Astrocyte (in vitro differentiated cells and primary cell): ENCODE measurements around the gene PLXDC1.

Experiments used
- EZH2 ChIP-seq: IDR thresholded peaks from 2 replicates; pipeline ENCODE4 v1.6.1; 2012; ENCODE audit warnings: mild to moderate bottlenecking, low read length, inconsistent platforms; ENCODE audit not compliant: insufficient read depth
- TF ChIP-seq, protein P1 (sequence below): IDR thresholded peaks from 2 replicates; pipeline ENCODE4 v1.5.1; 2011; ENCODE audit warnings: low read depth, mild to moderate bottlenecking, inconsistent platforms, low read length, moderate library complexity; ENCODE audit not compliant: insufficient read depth

DNA sequence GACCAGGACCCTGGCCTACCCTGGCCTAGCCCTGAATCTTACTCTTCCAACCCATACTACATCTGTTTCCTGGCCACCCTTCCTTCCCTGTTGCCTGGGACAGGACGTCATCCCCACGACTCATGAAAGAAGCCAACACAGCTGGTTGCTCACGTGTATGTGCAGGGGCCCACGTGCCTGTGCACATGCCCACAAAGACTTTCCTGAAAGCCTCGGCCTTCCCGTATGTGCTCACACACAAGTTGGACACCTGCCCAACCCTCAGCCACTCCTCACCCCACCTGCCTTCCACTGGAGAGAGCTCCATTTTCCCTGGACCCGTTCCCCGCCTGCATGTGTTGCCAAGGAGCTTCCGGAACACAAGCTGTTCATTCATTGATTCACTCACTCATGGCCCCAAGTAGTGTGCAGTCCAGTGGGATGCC, 7.0 kb downstream of the PLXDC1 start:
- TF ChIP-seq, protein P1, sequence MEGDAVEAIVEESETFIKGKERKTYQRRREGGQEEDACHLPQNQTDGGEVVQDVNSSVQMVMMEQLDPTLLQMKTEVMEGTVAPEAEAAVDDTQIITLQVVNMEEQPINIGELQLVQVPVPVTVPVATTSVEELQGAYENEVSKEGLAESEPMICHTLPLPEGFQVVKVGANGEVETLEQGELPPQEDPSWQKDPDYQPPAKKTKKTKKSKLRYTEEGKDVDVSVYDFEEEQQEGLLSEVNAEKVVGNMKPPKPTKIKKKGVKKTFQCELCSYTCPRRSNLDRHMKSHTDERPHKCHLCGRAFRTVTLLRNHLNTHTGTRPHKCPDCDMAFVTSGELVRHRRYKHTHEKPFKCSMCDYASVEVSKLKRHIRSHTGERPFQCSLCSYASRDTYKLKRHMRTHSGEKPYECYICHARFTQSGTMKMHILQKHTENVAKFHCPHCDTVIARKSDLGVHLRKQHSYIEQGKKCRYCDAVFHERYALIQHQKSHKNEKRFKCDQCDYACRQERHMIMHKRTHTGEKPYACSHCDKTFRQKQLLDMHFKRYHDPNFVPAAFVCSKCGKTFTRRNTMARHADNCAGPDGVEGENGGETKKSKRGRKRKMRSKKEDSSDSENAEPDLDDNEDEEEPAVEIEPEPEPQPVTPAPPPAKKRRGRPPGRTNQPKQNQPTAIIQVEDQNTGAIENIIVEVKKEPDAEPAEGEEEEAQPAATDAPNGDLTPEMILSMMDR: no peak
- no peak for TF ChIP-seq EZH2
